ENCODE measurements around the gene TMEFF2.

GRCh38 chr2:191976436-191976835, 218.3 kb downstream of the TMEFF2 start:
- TF ChIP-seq CTCF (conservative IDR thresholded peaks at IDR 0.05; ENCODE audit: low read length) (no peak), EZH2phosphoT487 (IDR thresholded peaks at IDR 0.05; ENCODE audit: borderline replicate concordance, low read depth, low read length) (no peak)
